GM18511 (cell line): Measurements from ENCODE around the gene CNIH2.
"Not testable (repeated sequence)": the region's sequence is repeated elsewhere in the genome, so short reads cannot be mapped to it uniquely, and the experiment has no call there.

ENCODE experiments used
- ATAC-seq: cut with Tn5 transposase; IDR thresholded peaks from one replicate; pipeline ENCODE4 v1.9.1; 2021; ENCODE audit warnings: mild to moderate bottlenecking, moderate library complexity; ENCODE audit not compliant: unreplicated experiment

The CNIH2 gene

DNA sequence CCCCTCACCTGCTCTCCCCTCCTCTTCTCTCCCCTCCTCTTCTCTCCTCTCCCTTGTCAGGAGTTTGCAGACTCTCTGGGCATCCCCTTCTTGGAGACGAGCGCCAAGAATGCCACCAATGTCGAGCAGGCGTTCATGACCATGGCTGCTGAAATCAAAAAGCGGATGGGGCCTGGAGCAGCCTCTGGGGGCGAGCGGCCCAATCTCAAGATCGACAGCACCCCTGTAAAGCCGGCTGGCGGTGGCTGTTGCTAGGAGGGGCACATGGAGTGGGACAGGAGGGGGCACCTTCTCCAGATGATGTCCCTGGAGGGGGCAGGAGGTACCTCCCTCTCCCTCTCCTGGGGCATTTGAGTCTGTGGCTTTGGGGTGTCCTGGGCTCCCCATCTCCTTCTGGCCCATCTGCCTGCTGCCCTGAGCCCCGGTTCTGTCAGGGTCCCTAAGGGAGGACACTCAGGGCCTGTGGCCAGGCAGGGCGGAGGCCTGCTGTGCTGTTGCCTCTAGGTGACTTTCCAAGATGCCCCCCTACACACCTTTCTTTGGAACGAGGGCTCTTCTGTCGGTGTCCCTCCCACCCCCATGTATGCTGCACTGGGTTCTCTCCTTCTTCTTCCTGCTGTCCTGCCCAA lies 1.9 kb upstream of the CNIH2 start:
- ATAC-seq = no peak

DNA sequence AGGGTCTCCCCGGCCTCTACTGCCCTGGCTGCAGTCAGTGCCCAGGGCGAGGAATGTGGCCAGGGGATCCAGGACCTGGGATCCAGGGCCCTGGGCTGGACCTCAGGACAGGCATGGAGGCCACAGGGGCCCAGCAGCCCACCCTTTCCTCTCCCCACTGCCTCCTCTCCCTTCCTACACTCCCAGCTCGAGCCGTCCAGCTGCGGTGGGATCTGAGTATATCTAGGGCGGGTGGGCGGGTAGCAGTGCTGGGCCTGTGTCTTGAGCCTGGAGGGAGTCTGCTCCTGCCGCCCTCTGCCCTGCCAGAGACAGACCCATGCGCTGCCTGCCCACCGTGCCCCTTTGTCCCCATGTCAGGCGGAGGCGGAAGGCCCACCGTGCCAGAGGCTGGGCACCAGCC lies 1.4 kb upstream of the CNIH2 start:
- ATAC-seq = not testable (repeated sequence)

DNA sequence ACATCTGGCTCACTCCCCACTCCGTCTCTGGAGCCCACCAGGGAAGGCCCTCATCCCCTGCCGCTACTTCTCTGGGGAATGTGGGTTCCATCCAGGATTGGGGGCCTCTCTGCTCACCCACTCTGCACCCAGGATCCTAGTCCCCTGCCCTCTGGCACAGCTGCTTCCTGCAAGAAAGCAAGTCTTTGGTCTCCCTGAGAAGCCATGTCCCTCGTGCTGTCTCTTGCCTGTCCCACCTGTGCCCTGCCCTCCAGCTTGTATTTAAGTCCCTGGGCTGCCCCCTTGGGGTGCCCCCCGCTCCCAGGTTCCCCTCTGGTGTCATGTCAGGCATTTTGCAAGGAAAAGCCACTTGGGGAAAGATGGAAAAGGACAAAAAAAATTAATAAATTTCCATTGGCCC lies 911 bp upstream of the CNIH2 start:
- not testable (repeated sequence) for ATAC-seq

DNA sequence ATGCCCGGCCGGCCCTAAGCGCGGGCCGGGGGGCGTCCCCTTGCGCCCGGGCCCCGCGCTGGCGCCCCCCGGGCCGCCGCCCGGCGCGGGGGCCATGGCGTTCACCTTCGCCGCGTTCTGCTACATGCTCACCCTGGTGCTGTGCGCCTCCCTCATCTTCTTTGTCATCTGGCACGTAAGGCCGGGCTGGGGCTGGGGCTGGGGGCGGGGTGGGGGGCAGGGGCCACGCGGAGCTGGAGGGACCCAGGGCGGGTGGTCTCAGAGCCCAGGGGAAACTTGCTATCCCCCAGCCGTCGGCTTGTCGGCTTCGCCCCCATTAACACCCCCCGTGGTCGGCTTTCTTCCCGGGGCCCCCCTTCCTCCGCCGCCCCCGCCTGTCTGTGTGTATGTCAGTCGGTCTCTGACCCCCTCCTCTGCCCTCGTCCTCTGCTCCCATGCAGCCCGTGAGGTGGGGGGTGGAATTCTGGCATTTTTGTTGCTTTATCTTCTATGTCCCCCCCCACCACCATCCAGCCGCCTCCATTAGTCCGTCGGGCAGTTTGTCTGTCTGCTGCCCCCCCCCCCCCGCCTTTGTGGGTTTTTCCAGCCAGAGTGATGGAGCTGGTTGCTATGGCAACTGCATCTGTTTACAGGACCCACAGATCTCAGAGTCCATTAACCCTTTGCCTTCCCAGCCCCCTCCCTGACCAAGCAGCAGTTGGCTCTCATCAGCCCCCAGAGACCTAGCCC lies 552 bp downstream of the CNIH2 start:
- ATAC-seq = no peak

DNA sequence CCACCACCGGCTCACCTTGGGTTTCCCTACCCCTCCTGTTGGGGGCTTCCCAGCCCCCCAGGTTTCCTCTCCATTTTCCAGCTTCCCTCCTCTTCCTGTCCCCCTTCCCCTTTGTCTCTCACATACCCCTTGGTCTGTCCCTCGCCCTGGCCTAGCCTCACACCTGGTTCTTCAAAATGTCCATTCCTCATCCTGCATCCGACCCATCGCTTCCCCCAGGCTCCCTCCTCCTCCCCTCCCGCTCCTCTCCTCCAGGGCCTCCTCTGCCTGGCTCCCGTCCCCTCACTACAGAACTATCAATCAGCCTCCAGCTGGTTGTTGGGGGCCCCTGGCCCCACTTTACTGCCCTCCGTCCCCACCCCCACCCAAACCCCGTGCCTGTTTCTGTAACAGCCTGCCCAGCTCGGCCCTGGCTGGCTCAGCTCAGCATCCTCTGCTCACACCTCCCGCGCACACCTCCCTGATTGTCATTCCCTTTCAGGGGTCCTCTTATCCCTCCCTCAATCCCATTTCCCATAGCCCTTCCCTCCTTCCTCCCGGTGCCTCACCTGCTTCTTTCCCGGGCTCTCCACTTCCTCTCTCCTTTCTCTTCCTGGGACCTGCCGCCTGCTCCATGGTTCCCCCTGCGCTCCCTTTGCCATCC lies 1.2 kb downstream of the CNIH2 start:
- ATAC-seq = no peak

DNA sequence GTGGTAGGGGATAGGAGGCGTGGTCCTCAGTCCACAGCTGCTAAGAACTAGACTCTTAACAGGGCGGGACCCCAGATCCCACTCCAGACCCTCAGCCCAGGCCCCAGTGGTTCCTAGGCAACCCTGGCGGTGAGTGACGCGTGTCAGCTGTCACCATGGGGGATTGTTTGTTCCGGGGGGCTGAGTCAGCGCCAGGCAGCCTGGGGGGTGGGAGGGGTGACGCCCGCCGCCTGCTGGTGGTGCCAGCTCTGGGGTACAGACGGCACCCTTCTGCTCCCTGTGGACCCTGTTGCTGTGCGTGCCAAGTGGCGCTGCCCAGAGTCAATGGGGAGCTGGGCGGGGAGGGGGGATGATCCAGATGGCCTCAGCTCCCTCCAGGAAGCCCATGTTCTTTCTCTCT lies 2.5 kb downstream of the CNIH2 start:
- no peak for ATAC-seq

DNA sequence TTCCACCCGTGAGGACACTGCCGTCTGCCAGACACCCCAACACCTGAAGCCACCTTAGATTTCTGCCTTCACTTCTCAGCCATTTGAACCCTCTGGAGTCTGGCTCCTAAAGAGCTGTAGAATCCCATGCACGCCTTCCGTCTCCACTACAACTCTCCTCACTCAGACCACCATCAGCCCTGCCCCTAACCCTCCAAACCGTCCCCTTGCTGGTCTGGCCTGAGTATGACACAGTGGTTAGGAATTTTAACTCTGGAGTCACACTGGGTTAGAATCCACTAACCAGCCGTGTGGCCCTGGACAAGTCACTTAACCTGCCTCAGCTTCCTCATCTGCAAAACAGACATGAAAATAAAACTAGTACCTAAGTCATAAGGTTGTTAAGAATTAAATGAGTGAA lies 3.0 kb downstream of the CNIH2 start:
- no peak for ATAC-seq

DNA sequence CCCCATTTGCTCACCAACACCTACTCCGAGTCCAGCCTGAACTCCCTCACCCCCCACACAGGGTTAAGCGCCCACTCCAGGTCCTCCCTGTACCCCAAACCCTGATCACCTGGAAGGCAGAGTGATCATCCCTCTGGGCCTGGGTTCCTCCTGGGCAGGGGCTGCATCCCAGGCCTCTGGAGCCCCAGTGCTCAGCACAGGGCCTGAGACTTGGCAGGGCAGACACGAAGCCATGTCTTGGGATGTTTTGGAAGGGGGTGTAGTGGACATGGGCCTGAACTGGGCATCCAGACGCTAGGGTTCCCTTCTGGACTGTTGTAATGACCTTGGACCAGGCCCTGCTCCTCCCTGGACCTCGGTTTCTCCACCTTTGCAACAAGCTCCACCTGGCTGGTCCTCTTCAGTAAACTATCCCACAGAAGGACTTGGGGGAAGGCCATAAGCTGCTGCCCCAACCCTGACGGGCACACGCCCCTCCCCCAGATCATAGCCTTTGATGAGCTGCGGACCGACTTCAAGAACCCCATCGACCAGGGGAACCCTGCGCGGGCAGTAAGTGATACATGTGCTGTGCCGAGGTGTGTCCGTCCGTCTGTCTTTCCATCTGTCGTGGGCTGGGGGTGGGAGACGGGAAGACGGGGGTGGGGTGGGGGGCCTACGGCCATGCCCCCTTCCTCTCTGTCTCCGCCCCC lies 3.9 kb downstream of the CNIH2 start:
- ATAC-seq = peak; percentile 21

DNA sequence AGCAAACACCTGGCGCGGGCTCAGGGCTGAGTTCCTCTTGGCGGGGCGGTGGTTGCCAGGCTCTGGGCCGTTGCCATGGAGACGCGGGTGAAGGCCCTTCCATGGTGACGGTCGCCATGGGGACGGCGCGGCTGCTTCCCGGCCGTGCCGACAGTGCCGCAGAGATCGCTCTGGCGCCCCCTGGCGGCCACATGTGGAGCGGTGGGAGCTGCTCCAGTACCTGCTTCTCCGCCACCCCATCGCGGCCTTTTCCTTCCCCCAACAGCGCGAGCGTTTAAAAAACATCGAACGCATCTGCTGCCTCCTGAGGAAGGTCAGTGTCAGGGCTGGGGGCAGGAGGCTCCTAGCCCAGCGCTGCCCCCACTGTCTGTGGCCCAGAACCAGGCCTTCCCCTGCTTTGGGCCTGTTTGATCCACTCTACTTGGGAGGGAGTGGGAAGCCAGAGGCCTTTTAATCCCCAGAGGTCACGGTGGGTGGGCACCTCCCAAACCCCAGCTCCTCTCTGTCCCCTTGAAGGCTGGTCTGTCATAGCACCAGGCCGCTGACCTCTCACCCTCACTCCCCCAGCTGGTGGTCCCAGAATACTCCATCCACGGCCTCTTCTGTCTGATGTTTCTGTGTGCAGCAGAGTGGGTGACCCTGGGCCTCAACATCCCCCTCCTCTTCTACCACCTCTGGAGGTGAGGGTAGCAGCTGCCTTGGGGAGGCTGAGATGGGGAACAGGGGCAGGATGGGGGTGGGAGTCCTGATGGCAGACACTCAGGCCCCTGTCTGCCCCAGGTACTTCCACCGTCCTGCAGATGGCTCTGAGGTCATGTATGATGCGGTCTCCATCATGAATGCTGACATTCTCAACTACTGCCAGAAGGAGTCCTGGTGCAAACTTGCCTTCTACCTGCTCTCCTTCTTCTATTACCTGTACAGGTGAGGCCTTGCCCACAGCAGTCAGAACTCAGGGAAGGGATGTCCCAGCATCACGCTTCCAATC lies 4.8 kb downstream of the CNIH2 start:
- ATAC-seq = peak; percentile 83

DNA sequence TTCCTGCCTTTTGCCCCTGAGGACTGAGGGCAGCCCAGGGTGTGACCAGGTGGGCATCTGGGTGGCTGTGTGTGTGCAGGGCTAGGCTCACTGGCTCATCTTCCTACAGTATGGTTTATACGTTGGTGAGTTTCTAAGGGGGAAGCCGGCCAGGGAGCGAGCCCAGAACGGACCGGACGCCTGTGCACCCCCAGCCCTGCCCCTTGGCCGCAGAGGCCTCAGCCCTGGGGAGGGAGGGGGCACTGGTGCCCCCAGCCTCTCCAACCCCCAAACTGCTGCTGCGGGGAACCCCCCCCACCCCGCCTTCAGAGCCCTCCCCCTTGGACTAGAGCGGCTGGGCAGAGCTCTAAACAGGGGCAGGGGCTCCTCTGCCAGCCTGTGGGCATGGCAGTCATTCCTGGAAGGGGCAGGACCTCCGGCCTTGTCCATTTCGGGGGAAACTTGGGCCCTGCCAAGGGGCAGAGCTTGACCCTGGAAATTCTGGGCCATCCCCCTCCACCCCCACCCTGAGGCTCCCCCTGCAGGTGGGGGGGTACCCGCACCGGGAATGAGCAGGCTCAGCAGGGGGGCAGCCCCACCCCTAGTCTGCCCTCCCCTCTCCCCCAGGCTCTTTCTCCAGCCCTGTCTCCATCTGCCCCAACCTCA lies 5.6 kb downstream of the CNIH2 start:
- ATAC-seq = no peak

DNA sequence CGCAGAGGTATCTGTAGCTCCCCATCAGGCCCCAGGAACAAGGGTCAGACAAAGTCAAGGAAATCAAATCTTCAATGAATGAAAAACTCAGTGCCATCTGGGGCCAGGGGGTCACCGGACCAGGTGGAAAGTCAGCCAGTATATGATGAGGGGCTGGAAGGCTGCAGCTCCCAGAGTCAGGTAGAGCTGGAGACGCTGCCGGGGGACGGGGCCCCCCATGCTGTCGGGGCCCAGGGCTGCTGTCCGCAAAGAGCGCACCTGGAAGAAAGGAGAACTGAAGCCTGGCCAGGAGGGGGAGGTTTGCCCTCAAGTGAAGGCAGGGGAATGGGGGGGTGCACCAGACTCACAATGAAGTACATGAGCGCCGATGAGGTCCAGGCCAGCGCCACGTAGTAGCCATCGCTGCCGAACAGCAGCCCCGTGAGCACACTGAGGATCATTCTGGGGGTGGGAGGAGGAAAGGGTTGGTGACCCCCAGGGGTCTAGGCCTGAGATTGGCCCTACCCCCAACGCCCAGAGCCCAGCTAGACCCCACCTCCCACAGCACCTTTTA lies 6.6 kb downstream of the CNIH2 start:
- no peak for ATAC-seq

DNA sequence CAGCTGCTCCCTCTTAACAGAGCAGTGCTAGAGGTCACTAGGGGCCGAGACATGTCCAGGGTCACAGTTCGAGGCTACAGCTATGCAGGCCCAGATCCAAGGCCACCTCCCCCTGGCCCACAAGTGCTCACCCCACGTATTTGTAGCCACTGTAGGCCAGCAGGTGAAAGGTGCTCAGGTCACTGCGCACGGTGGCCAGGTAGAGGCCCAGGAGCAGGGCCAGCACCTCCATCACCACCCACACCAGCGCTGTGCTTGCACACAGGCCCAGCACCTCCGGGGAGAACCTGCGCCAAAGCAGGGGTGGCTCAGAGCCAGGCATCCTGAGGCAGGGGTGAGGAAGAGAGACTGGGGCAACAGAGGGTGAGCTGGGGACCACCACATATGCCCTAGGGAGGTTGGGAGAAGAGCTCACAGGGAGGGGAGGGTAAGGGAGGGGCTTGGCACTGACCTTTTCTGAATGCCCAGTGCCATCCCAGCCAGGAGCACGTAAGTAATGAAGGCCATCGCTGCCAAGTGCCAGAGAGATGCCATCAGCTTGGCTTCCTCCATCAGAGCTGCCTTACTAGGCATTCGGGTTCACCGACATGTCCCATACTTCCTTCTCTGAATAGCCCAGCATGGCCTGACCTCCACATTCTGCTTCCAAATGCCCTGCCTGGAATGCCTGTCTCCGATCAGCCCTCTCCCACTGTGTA lies 7.4 kb downstream of the CNIH2 start:
- no peak for ATAC-seq

DNA sequence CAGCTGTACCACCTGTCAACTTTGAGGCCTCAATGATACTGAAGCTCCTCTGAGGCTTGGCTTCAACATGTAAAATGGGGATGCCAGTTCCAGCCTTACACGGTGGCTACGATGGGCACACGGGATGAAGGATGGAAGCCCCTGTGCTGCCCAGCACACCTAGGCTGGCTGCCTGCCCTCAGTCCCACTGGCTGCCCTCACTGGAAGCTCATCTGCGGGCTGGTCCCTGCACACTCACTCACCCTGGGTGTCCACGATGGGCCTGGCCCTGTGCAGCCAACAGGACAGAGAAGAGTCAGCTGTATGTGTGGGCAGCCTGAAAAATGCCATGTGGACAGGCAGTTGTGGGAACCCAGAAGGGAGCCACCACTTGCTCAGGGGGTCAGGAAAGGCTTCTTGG lies 8.7 kb downstream of the CNIH2 start:
- ATAC-seq = no peak

DNA sequence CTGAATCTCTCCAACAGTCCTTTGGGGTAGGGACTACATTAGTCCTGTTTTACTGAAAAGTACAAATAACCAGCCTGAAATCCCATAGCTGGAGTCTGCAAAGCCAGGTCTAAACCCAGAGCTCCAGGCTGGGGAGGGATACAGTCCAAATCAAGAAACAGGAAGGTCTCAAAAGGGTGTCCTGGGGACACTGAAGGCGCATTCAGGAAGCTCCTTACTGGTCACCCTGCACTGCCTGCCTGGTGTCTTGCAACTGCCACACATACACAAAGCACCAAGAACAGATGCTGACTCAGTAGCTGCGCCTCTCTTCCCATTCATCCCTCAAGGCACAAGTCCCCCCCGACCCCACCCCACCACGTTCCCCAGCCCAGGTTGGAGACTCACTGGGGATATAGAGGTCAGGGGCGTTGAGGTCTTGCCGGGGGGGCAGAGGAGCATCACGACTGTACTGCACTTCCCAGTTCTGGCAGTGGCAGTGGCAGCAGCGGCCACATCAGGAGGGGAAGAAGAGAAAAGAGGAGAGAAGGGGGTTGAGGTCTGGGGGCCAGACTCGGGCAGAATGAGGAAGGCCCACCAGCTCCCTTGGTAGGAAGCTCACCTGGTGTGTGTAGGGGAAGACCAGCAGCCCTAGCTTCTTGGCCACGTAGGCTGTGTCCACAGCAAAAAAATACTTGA lies 9.4 kb downstream of the CNIH2 start:
- no peak for ATAC-seq

DNA sequence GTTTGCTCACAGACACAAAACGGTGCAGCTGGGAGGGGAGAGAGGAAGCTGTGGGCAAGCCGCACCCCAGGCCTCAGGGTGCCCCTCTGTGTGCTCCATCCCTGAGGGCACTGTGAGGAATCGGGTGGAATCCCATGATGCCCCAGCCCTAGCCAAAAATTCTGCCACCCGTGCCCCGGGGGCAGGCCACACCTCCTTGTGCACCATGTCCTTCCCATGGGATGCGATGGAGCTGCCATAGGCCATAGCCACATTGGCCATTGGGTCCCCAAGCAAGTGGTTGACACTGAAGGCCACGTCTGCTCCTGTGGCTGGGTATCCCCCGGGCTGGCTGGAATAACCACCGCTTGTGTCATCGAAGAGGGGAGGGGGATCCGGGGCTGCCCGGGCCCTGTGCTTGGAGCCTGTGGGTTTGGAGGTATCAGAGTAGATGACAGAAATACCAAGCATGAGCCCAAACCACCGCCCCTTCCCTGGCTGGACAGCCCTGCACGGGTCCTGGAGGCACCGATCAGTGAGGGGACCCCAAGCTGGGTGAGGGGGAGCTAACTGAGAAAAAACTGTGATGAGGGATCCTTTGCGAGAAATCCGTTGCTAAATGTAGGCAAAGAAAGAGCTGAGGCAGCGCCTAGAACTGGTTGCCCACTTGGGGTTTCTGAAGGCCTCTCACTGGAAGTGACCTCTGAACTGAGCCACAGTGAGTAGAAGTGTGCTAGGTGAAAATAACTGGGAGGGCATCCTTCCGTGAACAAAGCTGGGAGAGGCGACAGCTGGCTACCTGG lies 10.1 kb downstream of the CNIH2 start:
- ATAC-seq = no peak

DNA sequence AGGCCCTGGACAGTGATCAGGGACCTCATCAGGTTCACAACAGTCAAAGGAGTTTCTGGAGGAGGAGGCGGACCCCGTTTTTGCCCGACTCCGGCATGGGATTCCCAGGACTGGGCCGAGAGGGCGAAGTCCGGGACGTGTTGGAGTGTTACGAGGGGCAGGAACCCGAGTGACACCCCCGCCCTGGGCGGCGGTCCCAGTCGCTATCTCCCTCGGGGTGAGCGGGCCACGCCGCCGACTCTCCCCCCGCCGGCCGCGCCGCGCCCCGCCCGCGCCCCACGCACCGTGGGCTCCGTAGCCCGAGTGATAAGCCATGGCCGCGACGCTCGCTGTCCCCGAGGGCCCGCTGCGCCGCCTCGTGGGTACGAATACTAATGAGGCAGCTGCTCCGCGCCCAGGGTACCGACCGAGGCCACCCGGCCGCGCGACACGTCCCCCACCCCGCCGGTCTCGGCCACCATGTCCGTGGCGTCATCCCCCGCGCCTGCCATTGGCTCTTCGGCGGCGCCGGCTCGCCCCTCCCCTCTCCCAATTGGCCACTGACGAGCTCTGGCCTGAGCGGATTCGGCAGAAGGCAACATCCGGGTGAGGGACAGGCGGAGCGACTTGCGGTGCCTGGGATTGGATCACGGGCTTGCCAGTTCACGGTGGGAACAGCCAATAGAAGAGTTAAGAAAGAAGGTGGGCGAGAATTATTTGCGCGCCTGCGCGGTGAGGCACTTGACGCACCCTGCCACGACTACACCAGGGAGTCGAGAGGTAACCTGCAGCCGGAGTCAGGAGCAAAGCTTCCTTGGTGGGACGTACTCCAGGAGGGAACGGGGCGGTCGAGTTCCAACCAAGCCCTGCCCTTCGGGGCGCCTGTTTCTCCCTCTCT lies 10.9 kb downstream of the CNIH2 start, which contains the start of gene YIF1A:
Gene YIF1A, minus strand, starts transcription at position 473 of the 877 bp plus-strand sequence. Its CDS starts 158 bp downstream, at position 315.
- peak; percentile 94 for ATAC-seq
